Trophoblast cell (in vitro differentiated cells and primary cell): ENCODE measurements around the gene MRC2.

Experiments used
- DNase-seq, 2 donors: peaks; one replicate each; pipeline ENCODE4 v3.0.0-alpha.2; 2016
- H2AFZ ChIP-seq: 2 replicates; pipeline ENCODE4 v1.6.1; 2013; ENCODE audit warnings: low read length, moderate library complexity, mild to moderate bottlenecking; ENCODE audit not compliant: insufficient read depth, poor library complexity
- H2AK5ac ChIP-seq: 2 replicates; pipeline ENCODE4 v1.6.1; 2013; ENCODE audit warnings: mild to moderate bottlenecking, low read length
- H2BK120ac ChIP-seq: 2 replicates; pipeline ENCODE4 v1.6.1; 2013; ENCODE audit warnings: low read length, mild to moderate bottlenecking, moderate library complexity; ENCODE audit not compliant: insufficient read depth, poor library complexity
- H2BK12ac ChIP-seq: 2 replicates; pipeline ENCODE4 v1.6.1; 2013; ENCODE audit warnings: mild to moderate bottlenecking, low read length, moderate library complexity
- H2BK5ac ChIP-seq: 2 replicates; pipeline ENCODE4 v1.6.1; 2013; ENCODE audit warnings: low read length, low read depth, moderate library complexity, mild to moderate bottlenecking; ENCODE audit not compliant: poor library complexity
- H3K14ac ChIP-seq: 2 replicates; pipeline ENCODE4 v1.6.1; 2013; ENCODE audit warnings: mild to moderate bottlenecking, low read length
- H3K18ac ChIP-seq: 2 replicates; pipeline ENCODE4 v1.6.1; 2013; ENCODE audit warnings: mild to moderate bottlenecking, low read length
- H3K23ac ChIP-seq: 2 replicates; pipeline ENCODE4 v1.6.1; 2013; ENCODE audit warnings: low read length
- H3K27ac ChIP-seq: 2 replicates; pipeline ENCODE4 v1.5.1; 2013; ENCODE audit warnings: low read depth, mild to moderate bottlenecking, inconsistent platforms, low read length, moderate library complexity
- H3K27me3 ChIP-seq: 2 replicates; pipeline ENCODE4 v1.6.1; 2013; ENCODE audit warnings: inconsistent platforms, mild to moderate bottlenecking, low read length, moderate library complexity; ENCODE audit not compliant: insufficient read depth
- H3K36me3 ChIP-seq, 2 experiments: 1 replicate in 1 of 2; 2 replicates in 1 of 2; pipeline ENCODE4 v1.6.1; 2013; ENCODE audit warnings: low read length in 2 of 2, mild to moderate bottlenecking in 2 of 2, moderate library complexity in 1 of 2; ENCODE audit not compliant: insufficient read depth in 2 of 2, control insufficient read depth in 1 of 2
- H3K4ac ChIP-seq: 2 replicates; pipeline ENCODE4 v1.6.1; 2013; ENCODE audit warnings: low read depth, mild to moderate bottlenecking, low read length, moderate library complexity
- H3K4me1 ChIP-seq, 2 experiments: 1 replicate in 1 of 2; 2 replicates in 1 of 2; pipeline ENCODE4 v1.6.1; 2013; ENCODE audit warnings: low read length in 2 of 2, mild to moderate bottlenecking in 2 of 2, moderate library complexity in 1 of 2; ENCODE audit not compliant: insufficient read depth in 2 of 2, control insufficient read depth in 1 of 2
- H3K4me2 ChIP-seq: 2 replicates; pipeline ENCODE4 v1.6.1; 2013; ENCODE audit warnings: inconsistent platforms, mild to moderate bottlenecking, low read length, moderate library complexity
- H3K4me3 ChIP-seq: 2 replicates; pipeline ENCODE4 v1.5.1; 2013; ENCODE audit warnings: mild to moderate bottlenecking, low read depth, low read length, inconsistent platforms
- H3K79me1 ChIP-seq: one replicate; pipeline ENCODE4 v1.6.1; 2013; ENCODE audit warnings: low read length
- H3K79me2 ChIP-seq: 2 replicates; pipeline ENCODE4 v1.6.1; 2013; ENCODE audit warnings: low read length, mild to moderate bottlenecking; ENCODE audit not compliant: control insufficient read depth, insufficient read depth, poor library complexity
- H3K9ac ChIP-seq: 2 replicates; pipeline ENCODE4 v1.6.1; 2013; ENCODE audit warnings: mild to moderate bottlenecking, low read length
- H3K9me3 ChIP-seq: 2 replicates; pipeline ENCODE4 v1.6.1; 2013; ENCODE audit warnings: low read depth, mild to moderate bottlenecking, control low read depth, inconsistent platforms, low read length; ENCODE audit not compliant: insufficient read depth
- H4K12ac ChIP-seq: 2 replicates; pipeline ENCODE4 v1.6.1; 2013; ENCODE audit warnings: low read depth, mild to moderate bottlenecking, low read length, moderate library complexity
- H4K8ac ChIP-seq: 2 replicates; pipeline ENCODE4 v1.6.1; 2013; ENCODE audit warnings: low read depth, mild to moderate bottlenecking, low read length, moderate library complexity
- H4K91ac ChIP-seq: one replicate; pipeline ENCODE4 v1.6.1; 2013; ENCODE audit warnings: low read depth, mild to moderate bottlenecking, low read length, moderate library complexity
- WGBS: extraction: QIAGEN DNeasy Blood & Tissue Kit; methylation state at CpG from one replicate; pipeline ENCODE4 v1.1.7; 2013; ENCODE audit warnings: missing lambda C conversion rate; ENCODE audit not compliant: insufficient read length, insufficient coverage; ENCODE audit errors: extremely low coverage; 5-methylcytosine and 5-hydroxymethylcytosine counted together

MRC2 gene

GRCh38 chr17:62723842-62724241 lies 96.4 kb downstream of the MRC2 start:
- H3K27ac ChIP-seq, result no peak overlapping the region
- no CpG with 5 or more reads among the region's 7 CpGs for WGBS
- H3K4me1 ChIP-seq, result peaks cover 17 to 29% of the 10 kb centered on the region in 2 experiments
- H3K79me2 ChIP-seq, result peaks cover 1% of the 10 kb centered on the region
- peak overlapping the region; percentile 57 for H3K4ac ChIP-seq
- peaks cover 1 to 4% of the 10 kb centered on the region in 2 experiments for H3K36me3 ChIP-seq
- no peak overlapping the region for H3K4me2 ChIP-seq
- H2BK120ac ChIP-seq, result peak overlapping the region; percentile 94
- H4K12ac ChIP-seq, result no peak overlapping the region
- no peak overlapping the region for H3K4me3 ChIP-seq
- no peak for DNase-seq
- peak overlapping the region; percentile 72 for H2BK12ac ChIP-seq
- H2AFZ ChIP-seq, result no peak overlapping the region
- peaks cover 2% of the 10 kb centered on the region for H3K9me3 ChIP-seq
- peak overlapping the region; percentile 53 for H4K91ac ChIP-seq
- no peak overlapping the region for H3K23ac ChIP-seq
- H3K27me3 ChIP-seq, result no peaks in the 10 kb centered on the region
- H2AK5ac ChIP-seq, result peak overlapping the region; percentile 98
- H4K8ac ChIP-seq, result peak overlapping the region; percentile 80
- H3K79me1 ChIP-seq, result peaks cover 34% of the 10 kb centered on the region
- peak overlapping the region; percentile 50 for H2BK5ac ChIP-seq
- H3K14ac ChIP-seq, result peak overlapping the region; percentile 46
- peak overlapping the region; percentile 87 for H3K18ac ChIP-seq
- H3K9ac ChIP-seq, result no peak overlapping the region

DNA sequence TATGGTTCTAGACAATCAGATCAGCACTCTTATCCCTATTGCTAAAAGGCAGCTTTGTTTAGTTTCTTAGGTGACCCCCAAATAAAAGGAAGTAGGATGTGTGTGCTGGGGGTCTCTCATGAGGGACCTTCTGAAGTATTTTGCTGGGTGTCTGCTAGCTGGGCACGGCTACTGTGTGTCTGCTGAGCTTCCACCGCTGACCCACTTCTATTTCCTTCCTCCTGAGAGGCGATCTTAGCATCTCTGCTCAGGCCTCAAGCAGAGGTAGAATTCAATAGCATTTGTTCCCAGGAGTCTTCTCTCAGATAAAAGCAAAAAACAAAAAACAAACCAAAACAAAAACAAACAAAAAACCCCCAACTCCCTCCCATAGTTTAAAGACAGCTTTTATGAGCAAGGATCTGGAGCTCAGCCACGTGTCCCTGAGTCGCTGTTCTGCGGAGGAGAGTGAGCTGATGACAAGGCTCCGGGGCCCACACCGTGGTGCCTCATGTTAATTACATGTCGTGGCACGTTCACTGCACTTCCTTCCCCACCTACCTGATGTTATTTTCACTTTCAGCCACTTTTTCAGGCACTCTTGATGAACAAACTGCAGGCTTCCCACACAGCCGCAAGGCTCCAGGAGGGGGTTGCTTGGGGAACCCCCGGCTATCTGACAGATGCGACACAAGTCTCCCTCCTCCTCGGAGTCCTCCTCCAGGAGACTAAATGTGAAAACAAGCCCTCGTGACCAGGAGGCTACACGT lies 97.1 kb downstream of the MRC2 start:
- Histone ChIP-seq H4K8ac (peak overlapping the region; percentile 5), H2AFZ (no peak overlapping the region), H3K4me2 (no peak overlapping the region), H3K79me2 (peaks cover 1% of the 10 kb centered on the region), H3K9ac (no peak overlapping the region), H2BK5ac (peak overlapping the region; percentile 58), H3K14ac (peak overlapping the region; percentile 41), H4K91ac (peak overlapping the region; percentile 95), H3K27me3 (no peaks in the 10 kb centered on the region), H3K4ac (no peak overlapping the region), H2BK120ac (peak overlapping the region; percentile 94), H2AK5ac (peak overlapping the region; percentile 66), H3K36me3 (peaks cover 1 to 4% of the 10 kb centered on the region in 2 experiments), H3K18ac (peak overlapping the region; percentile 69), H3K4me3 (no peak overlapping the region), H3K9me3 (peaks cover 2% of the 10 kb centered on the region), H2BK12ac (peak overlapping the region; percentile 91), H3K79me1 (peaks cover 34% of the 10 kb centered on the region), H3K23ac (no peak overlapping the region), H3K4me1 (peaks cover 17 to 29% of the 10 kb centered on the region in 2 experiments), H3K27ac (peak overlapping the region; percentile 88), H4K12ac (no peak overlapping the region)
- peak; percentile 46 to 51 for DNase-seq
- WGBS, result no CpG with 5 or more reads among the region's 16 CpGs

DNA sequence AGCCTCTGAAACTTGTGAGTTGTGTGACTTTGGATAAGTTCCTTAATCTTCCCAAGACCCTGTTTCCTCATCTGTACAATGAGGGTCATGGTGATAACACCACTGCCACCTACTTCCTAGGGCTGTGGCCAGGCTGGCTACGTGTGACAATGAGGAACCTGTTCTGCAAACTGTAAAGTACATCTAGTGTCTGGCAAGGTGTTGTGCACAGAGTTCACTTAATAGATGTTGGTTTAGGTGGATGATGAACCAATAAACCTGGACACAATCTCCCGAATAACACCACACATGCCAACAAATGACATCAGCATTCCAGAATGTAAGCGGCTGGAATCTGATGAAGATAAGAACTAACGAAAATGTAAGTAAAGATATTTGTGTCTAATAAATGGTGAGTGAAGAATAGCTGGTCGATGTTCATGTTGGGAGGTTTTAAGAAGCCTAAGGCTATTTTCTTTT lies 98.3 kb downstream of the MRC2 start:
- H3K4me3 ChIP-seq, result no peak overlapping the region
- H2AFZ ChIP-seq, result no peak overlapping the region
- H4K12ac ChIP-seq, result no peak overlapping the region
- H3K9ac ChIP-seq, result no peak overlapping the region
- H3K27ac ChIP-seq, result peak overlapping the region; percentile 88
- peak overlapping the region; percentile 41 for H3K14ac ChIP-seq
- no CpG with 5 or more reads among the region's 5 CpGs for WGBS
- peak overlapping the region; percentile 82 for H4K8ac ChIP-seq
- no peak overlapping the region for H3K23ac ChIP-seq
- peak overlapping the region; percentile 44 for H2BK5ac ChIP-seq
- peaks cover 30% of the 10 kb centered on the region for H3K79me1 ChIP-seq
- peak overlapping the region; percentile 88 for H2BK12ac ChIP-seq
- H3K4me1 ChIP-seq, result peaks cover 17 to 25% of the 10 kb centered on the region in 2 experiments
- H3K79me2 ChIP-seq, result peaks cover 1% of the 10 kb centered on the region
- H3K27me3 ChIP-seq, result no peaks in the 10 kb centered on the region
- H2BK120ac ChIP-seq, result peak overlapping the region; percentile 94
- H3K9me3 ChIP-seq, result peaks cover 2% of the 10 kb centered on the region
- peak overlapping the region; percentile 68 for H3K4ac ChIP-seq
- H4K91ac ChIP-seq, result peak overlapping the region; percentile 95
- peak; percentile 78 to 94 for DNase-seq
- peak overlapping the region; percentile 58 for H3K18ac ChIP-seq
- H3K4me2 ChIP-seq, result no peak overlapping the region
- H3K36me3 ChIP-seq, result peaks cover 1 to 4% of the 10 kb centered on the region in 2 experiments
- H2AK5ac ChIP-seq, result peak overlapping the region; percentile 60

DNA sequence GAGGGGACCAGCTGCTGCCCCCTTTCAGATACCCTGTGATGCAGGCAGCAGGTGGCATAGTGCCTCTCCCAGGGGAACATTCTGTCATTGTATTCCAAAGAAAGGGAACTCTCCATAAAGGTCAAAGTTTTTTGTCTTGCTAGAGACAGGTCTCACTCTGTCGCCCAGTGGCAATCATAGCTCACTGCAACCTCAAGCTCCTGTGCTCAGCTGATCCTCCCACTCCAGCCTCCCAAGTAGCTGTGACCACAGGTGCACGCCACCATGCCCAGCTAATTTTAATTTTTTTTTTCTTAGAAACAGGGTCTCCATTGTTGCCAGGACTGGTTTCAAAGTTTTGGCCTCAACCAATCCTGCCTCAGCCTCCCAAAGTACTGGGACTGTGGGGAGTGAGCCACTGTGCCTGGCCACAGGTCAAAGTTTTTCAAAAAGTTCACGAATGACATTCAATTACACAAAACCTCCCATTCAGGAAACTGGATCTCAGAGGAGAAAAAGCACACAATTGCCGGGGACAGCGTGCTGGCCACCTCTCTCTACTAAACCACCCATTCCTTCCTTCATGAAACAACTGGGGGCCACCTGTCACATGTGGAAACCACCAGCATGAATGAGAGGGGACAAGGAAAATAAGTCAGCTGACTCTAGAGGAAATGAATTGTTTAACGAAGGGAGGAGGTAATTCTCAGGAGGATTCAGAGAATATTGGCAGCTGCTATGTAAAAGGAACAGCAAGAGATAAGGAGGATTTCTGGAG lies 100.6 kb downstream of the MRC2 start:
- H4K8ac ChIP-seq, result no peak overlapping the region
- H3K9ac ChIP-seq, result no peak overlapping the region
- no peak overlapping the region for H3K4ac ChIP-seq
- no peak overlapping the region for H3K18ac ChIP-seq
- H3K36me3 ChIP-seq, result peaks cover 1 to 4% of the 10 kb centered on the region in 2 experiments
- no peak overlapping the region for H3K23ac ChIP-seq
- peaks cover 2% of the 10 kb centered on the region for H3K9me3 ChIP-seq
- peaks cover 1% of the 10 kb centered on the region for H3K79me2 ChIP-seq
- peaks cover 10 to 17% of the 10 kb centered on the region in 2 experiments for H3K4me1 ChIP-seq
- H4K91ac ChIP-seq, result peak overlapping the region; percentile 21
- H4K12ac ChIP-seq, result no peak overlapping the region
- no CpG with 5 or more reads among the region's 6 CpGs for WGBS
- no peaks in the 10 kb centered on the region for H3K27me3 ChIP-seq
- peak overlapping the region; percentile 73 for H2BK12ac ChIP-seq
- H2BK120ac ChIP-seq, result peak overlapping the region; percentile 13
- no peak overlapping the region for H2BK5ac ChIP-seq
- DNase-seq, result peak; percentile 44 to 56
- peaks cover 23% of the 10 kb centered on the region for H3K79me1 ChIP-seq
- H3K14ac ChIP-seq, result no peak overlapping the region
- no peak overlapping the region for H2AK5ac ChIP-seq
- no peak overlapping the region for H3K27ac ChIP-seq
- H3K4me2 ChIP-seq, result no peak overlapping the region
- H3K4me3 ChIP-seq, result no peak overlapping the region
- no peak overlapping the region for H2AFZ ChIP-seq
